GM18873 (cell line): ENCODE measurements around the gene GLG1.
"Not testable (repeated sequence)": the region's sequence is repeated elsewhere in the genome, so short reads cannot be mapped to it uniquely, and the experiment has no call there.

Experiments
- ATAC-seq: cut with Tn5 transposase; IDR thresholded peaks from one replicate; pipeline ENCODE4 v1.9.1; 2021; ENCODE audit warnings: mild to moderate bottlenecking, moderate library complexity, moderate number of reproducible peaks; ENCODE audit not compliant: unreplicated experiment, low FRiP score

Gene GLG1

GRCh38 chr16:74542911-74543578 is 63.9 kb downstream of the GLG1 start:
- not testable (repeated sequence) for ATAC-seq

DNA sequence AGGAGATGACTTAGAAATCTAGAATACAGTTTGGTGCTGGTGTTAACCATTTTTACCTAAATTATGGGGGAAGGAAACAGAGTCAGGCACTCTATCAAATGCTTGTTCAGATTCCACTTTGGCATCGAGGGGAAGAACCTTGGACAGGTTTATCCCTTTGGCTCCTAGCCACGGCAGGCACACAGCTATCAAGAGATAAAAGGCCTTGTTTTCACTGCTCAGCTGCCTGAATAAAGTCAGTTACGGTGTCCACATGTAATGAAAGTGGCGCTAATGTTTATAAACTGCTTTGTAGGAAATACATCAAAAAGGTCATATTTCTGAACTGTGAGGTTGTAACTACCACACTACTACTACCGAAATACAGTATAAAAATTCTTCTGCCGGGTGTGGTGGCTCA is 66.3 kb downstream of the GLG1 start:
- not testable (repeated sequence) for ATAC-seq

GRCh38 chr16:74538801-74539200 is 68.1 kb downstream of the GLG1 start:
- ATAC-seq: not testable (repeated sequence)

- ATAC-seq: not testable (repeated sequence)
Observed at GRCh38 chr16:74537746-74538145, 69.2 kb downstream of the GLG1 start.

- not testable (repeated sequence) for ATAC-seq
Observed at GRCh38 chr16:74534650-74535049, 72.3 kb downstream of the GLG1 start.

GRCh38 chr16:74524926-74525325 is 82.0 kb downstream of the GLG1 start:
- no peak for ATAC-seq

- ATAC-seq: no peak
Observed at GRCh38 chr16:74524117-74524516, 82.8 kb downstream of the GLG1 start.

- not testable (repeated sequence) for ATAC-seq
Observed at GRCh38 chr16:74523706-74524105, 83.2 kb downstream of the GLG1 start.

- ATAC-seq: no peak
Observed at GRCh38 chr16:74522160-74522559, 84.8 kb downstream of the GLG1 start.

GRCh38 chr16:74521691-74522090 is 85.2 kb downstream of the GLG1 start:
- ATAC-seq: no peak

DNA sequence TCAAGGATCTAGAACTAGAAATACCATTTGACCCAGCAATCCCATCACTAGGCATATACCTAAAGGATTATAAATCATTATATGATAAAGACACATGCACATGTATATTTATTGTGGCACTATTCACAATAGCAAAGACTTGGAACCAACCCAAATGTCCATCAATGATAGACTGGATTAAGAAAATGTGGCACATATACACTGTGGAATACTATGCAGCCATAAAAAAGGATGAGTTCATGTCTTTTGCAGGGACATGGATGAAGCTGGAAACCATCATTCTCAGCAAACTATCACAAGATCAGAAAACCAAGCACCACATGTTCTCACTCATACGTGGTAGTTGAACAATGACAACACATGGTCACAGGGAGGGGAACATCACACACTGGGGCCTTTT is 88.0 kb downstream of the GLG1 start:
- ATAC-seq: not testable (repeated sequence)

DNA sequence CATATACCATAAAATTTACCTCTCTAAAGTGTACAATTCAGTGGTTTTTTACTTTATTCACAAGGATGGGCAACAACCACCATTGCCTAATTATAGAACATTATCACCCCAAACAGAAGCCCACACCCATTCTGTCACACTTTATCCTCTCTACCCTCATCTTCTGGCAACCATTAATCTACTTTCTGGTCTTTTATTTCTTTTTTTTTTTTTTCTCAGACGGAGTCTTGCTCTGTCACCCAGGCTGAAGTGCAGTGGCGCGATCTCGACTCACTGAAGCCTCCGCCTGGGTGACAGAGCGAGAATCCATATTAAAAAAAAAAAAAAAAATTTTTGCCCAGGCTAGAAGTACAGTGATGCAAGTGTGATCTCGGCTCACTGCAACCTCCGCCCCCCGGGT is 95.0 kb downstream of the GLG1 start:
- ATAC-seq: no peak

GRCh38 chr16:74505011-74505410 is 101.9 kb downstream of the GLG1 start:
- no peak for ATAC-seq

DNA sequence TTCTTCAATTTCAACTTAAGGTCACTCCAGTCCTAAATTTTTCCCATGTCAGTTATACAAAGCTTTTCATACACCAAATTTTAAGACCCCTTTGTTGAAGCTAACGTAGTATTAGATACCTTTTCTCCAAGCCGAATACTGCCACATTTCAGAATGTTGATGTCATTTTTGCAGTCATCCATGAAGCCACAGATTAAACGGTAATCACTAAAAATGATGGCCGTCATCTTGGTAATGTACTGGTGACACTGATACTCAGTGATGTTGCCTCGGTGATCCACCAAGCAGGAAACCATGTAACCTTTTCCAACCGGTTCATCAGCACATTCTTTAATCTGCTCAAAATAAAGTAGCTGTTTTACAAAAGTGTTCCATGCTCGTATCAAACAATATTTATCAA is 103.5 kb downstream of the GLG1 start:
- no peak for ATAC-seq

GRCh38 chr16:74501484-74502478 is 105.1 kb downstream of the GLG1 start:
- no peak for ATAC-seq

DNA sequence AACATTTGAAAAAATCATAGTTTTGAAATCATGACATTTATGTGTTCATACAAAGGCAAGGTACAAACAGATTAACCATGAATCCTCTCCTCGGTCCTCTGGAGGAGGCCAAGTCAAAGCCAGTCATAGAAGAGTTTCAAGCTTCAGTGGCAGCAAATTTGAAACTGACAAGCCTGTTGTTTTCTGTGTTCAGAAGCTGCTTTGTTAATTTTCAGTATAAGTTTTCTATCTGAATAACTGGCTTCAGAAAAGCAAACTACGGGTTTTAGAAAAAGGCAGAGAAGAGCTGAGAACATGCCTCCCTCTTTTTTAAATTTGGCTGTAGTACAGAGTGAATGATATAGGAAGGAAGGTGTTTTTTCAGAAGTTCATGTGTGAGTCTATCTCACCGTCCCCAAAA is 106.0 kb downstream of the GLG1 start:
- no peak for ATAC-seq

- ATAC-seq: no peak
Observed at GRCh38 chr16:74499114-74499513, 107.8 kb downstream of the GLG1 start.

GRCh38 chr16:74497761-74498160 is 109.2 kb downstream of the GLG1 start:
- ATAC-seq: no peak

GRCh38 chr16:74496054-74496453 is 110.9 kb downstream of the GLG1 start:
- no peak for ATAC-seq

DNA sequence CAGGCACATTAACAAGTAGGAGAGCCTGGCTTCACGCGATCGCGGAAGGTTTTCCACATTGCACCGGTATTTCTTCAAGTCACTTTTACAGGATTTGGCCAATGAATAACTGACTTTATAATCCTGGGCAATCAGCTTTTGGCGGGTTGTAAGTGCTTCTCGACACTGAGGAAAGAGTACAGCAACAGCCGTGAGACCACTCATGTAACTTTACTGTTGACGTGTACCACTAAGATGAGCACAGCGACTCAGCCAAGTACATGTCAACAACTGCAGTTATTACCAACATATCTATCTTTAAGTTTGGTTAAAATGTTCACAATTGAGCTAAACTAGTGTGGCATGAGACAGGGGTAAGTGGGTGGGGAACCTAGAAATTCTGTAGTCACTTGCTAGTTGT is 113.9 kb downstream of the GLG1 start:
- no peak for ATAC-seq

GRCh38 chr16:74487634-74488495 is 119.0 kb downstream of the GLG1 start:
- no peak for ATAC-seq
